Activated naive CD4-positive, alpha-beta T cell treated with Interleukin-2 at 50 U/mL for 16 hours (primary cell): ENCODE results near the gene ETS1.

ENCODE experiments used
- DNase-seq: peaks from one replicate; pipeline ENCODE4 v3.0.0-alpha.2; 2020

ETS1 gene

DNA sequence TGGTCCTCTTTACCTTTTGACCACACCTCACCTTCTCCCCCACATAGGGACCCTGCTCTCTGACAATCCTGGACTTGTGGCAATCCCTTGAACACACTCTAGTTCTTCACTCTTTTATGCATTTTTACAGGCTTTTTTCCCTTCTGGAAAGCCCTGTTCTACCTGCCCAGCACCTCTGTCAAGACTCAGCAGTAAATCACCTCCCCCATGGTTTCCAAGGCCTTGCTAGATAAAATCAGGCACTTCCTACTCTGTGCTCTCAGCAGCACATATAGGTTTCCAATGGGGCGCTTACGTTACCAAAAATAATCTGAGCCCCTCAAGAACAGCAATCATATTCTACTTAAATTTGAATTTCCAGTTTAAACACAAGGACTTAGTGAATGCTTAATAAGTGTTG lies 53.9 kb downstream of the ETS1 start:
- no peak for DNase-seq

DNA sequence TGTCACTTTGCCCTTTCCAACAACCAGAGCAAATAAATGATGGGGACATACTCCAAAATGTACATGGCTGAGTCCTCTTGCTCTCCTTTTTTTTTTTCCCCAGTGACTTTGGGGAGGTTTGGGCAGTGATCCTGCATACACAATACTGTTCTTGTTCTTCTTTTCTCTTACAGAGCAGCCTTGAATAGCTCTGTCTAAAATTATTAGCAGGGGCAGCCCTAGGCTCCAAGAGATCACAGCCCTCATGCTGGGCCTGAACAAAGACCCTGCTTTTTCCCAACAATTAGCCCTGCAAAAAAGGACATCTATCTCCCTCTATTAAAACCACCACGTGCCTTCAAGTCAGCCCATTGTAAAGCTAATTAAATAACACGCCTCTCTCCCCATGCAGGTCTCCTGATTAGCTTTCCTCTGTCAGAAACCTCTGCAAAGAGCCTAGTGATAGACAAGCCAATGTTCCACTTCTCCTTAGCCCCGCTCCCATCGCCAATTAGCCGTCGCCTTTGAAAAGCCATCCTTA lies 54.7 kb downstream of the ETS1 start:
- DNase-seq, result no peak

DNA sequence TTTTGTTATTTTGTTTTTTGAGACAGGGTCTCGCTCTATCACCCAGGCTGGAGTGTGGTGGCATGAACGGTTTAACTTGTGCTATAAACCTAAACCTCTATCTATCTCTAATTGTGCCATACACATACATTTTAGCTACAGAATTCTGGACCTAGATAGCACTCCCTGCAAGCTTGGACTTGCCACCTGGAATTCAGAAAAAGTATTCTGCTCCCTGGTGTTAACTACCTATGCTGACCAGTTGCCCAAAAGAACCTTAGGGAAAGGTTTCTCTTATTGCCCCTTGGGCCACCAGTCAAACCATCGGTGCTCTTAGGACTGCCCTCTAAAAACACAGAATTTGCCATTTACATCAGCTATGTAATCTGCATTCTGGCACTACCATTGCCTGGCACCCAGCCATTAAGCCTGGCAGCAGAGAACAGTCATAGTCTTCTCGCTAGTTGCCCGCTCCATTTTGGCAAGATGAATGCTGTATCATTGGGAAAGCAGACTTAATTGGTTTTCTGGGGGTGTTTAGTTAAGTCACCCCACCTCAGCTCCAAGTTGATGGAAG lies 55.3 kb downstream of the ETS1 start:
- no peak for DNase-seq

DNA sequence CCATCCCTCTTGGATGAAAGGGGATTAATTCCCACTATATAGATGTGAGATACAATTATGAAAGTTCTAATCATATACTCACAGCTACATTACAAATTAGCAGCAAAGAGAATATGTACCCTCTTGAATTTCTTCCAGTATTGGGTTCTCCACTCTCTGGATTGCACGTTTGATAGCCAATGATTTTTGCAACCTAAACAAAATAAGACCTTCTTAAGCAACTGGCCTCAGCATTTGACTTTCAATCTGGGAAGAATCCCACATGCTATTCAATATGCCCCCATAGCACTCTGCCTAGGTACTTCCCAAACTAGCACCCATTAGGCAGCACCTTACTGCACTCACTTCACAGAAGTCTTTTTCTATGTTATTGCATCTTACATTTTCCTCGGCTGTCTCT lies 55.8 kb downstream of the ETS1 start:
- no peak for DNase-seq

DNA sequence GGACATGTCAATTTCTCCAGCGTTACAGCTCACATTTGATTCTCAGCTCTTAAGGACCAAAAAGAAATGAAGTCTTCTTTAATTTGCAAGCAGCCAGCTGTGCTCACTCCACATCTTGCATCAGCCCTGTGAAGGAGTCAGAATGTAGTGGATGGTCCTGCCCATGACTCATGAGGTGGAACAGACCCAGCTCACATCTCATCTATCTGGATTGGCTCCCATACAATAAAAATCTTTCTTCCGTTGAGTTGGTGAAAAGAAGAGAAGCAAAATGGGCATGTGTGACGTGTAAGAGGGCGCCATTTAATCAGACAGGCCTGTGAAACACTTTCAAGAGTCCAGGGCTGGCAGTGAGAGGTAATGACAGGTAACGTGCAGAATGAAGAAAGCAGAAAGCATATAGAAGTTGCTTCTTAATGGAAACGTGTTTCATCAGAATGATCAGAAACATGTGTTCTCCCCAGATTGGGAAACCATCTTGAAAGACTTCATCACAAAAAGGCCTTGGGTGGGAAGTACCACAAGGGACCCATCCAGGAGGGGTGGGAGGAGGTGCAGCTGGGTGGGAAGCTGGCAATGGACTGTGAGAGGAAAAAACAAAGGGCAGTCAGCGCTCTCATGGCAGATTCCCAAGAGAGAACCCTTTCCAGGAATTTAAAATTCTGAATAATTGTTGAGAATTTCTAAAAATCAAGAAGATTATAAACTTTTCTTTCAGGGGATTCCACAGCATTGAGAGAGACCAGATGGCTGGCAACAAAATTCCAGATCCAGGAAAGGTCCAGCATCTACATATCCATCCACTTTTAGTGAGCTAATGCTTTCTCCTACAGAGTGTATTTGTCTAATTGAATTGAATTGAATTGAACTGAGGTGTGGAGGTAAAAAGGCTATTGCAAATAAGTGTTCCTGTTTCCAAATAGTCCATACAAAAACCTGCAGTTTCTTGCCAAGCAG lies 57.0 kb downstream of the ETS1 start:
- DNase-seq, result no peak

DNA sequence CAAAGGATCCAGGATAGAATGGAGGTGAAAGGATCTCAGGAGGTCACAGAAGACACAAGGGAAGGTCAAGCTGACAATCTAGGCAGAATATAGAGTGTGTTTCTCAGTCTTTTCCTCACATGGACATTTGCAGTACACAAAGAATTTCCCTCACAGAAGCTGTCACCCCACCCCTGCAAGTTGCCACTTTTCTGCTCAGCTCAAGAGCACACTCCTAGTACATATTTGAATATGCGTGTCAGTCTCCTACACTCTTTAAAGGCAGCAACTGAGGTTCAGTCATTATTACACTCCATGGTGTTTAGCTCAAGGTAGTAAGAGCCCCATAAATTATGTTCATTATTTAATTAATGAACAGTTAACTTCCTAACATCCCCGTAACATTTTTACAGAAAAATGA lies 59.1 kb downstream of the ETS1 start:
- DNase-seq, result no peak

DNA sequence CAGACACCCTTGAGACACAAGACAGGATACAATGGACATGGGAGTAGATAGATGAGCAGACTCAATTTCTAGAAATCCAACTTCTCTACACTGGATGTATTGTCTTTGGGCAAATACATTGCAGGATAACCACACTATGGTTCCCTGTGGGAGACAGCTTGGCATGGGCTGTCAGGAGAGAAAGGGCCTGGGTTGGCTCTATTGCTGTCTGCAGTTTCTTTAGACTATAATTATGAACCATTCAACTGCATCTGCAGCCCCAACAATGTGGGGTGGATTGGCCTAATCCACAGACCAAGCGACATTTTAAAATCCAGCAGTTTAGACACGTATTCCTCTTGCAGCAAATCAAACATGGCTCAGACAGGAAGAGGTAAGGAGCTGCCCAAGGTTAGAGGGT lies 60.3 kb downstream of the ETS1 start:
- DNase-seq, result no peak

DNA sequence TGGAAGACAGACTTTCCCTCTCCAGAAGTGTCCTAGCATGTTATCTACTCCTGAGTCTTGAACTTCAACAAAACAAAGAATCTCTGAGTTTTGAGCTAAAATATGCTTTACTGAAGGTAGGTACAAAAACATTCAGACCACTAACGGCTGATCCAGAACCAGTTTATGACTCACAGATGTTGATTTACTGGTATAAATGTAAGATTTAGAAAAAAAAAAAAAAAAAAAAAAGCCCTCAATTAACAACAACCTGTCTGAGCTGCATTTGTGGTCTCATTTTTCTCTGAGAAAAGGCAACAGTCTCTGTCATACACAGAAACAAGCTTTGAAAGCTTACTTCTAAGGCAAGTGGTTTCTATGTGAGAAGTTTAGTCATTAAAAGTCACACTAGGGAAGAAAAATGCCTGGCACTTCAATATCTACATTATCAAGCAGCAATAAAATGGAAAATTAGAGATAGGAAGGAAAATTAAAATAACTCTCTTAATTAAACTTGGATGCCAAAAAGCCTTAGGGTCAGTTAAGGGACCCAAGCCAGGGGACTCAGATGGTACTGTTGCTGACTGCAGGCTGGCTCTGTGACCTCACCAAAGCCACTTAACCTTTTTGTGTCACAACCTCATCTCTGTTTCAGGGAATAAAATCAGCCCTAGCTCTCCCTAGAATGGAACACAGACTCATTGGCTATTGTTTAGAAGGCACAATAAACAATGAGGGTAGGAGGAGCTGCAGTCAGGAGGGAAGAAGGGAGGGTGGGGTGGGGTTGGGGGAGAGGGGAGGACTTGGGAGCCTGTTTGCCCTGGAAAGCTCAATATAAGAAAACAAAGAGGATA lies 61.7 kb downstream of the ETS1 start:
- no peak for DNase-seq

DNA sequence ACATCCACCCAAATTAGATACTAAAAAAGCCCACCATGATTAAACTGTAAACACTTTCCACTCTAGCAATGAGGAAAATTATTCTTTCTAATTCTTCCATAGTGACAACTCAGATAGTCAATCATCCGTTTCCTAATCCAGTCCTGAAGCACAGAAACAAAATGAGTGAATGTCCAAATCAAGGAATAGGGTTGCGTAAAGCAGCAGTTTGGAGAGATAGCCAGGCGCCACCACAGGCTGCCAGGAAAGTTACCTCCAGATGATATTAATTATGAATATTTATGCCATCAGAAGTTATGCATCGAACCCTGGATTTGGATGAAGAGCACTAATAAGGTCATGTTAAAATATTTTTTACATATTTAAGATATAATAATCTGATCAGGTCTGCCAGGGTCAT lies 63.2 kb downstream of the ETS1 start:
- DNase-seq, result no peak

DNA sequence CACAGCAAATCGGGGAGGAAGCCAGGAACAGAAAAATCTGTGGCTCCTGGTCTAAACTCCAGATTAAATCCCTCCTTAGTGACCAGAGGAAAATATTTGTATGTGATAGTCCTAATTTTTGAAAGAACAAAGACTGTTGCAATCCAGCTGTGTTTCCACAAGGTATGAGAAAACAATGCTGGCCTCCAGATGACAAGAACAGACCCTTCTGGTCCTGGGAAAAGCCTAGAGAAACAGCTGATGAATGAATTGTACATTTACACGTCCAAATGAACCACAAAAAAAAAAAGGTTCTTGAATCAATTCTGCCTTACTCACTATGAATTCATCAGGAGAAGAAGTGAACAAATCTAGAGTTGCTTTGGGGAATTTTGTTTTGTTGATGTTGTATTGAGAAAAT lies 63.7 kb downstream of the ETS1 start:
- DNase-seq, result no peak

DNA sequence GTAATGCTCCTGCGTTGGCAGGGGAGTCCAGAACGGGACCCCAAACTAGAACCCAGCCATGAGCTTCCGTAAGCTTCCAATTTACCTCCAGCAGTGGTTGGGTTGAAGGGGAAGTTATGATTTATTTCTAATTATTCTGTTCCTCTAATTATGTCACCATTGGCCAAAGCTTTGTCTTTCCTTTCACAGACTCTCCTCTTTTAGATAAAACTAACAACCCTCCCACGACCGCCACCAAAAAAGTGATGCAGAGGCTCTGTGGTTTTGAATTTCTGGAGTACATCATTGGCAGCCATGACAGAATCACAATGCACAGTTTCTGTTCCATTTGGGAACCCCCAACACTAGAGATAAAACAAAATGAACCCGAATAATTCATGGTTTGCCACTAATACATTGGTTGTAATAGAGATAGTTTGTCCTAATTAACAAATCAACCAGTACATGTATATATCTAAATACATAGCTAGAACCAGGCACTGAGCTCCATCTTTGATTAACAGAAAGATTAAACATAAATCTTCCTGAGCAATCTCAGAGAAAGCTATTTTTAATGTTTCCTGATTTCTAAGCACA lies 64.3 kb downstream of the ETS1 start:
- DNase-seq, result peak; percentile 85

DNA sequence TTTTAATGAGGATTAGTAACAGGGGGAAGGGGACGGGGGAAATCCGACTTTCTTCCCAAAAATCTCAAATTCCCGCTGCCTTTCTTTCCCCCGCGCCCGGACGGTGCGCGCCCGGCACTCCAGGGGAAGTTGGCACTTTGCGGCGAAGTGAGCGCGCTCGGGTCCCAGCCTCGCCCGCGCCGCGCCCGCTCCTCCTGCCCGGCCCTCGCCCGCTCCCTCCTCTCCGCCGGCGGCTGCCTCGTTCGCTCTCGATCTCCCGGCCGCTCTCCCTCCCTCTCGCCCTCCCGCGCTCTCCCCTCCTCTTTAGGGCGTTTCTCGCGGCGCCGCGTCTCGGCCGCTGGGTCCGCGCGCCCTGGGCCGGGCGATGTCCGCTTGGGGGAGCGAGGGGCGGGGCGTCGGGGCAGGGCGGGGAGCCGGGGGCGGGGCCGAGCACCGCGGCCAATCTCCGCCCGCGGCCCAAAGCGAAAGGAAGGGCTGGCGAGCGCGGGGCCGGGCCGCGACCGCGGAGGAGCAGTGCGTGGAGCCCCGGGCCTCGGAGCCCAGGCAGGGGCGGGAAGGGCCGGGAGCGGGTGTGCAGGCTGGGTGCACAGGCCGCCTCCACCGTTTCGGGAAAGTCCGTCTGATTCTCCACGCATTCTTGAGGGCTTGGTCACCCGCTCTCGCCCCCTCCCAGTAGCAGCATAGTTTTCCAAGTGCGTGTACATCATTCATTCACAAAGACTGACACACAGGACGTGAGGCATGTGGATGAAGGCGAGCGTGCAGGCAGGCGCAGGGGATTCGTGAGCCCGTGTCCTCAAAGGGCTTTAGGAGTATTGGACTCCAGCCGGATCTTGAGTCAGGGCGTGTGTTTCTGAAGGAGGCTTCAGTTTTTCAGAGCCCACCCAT lies 65.1 kb downstream of the ETS1 start:
- peak; percentile 88 for DNase-seq

DNA sequence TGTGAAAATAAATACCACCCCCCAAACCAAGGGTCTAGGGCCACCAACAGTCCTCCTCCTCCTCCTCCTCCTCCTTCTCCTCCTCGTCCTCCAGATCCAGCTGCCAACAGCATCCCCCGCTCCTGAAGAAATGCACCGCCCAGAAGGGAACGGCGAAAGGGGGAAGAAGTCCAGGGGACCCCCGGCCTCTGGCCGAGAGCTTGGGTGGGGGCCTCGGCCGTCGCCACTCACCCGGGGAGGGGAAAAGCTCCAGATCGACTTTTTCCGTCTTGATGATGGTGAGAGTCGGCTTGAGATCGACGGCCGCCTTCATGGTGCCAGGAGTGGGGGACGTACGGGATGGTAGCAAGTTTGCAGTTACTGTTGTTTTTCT lies 65.7 kb downstream of the ETS1 start:
- DNase-seq, result peak; percentile 42

DNA sequence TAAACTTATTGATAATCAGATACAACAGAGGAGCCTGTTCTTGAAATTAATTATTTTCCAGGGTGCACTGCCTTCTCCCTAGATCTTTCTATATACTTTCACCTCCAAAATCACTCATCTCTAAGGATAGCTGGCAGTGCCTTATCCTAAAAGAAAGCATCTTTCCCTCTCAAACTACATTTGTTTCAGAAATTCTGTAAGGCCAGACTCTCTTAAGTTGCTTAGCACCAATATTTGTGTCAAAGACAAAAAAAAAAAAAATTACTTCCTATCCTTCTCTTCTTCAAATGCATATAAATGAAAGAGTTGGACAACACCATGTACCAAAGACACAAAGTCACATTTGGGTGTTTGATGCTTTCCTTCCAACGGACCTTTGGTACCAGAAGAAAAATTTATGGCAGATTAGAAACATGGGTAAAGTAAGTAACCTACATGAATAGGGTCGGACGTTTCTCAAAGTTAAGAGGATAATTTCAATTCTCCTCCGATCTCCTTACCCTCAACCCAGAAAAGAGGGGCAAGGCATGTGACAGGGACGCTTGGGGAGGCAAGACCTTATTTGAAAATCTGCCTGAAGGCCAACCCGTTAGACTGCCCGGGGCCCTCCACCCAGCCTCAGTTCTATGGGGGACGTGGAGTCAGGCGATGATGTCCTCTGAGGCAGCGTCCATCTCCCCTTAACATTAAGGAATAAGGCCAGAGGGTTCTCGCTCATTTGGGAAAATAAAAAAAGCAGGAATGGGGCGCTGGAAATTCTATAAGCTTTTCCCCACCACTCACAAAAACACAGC lies 66.3 kb downstream of the ETS1 start:
- DNase-seq, result no peak

DNA sequence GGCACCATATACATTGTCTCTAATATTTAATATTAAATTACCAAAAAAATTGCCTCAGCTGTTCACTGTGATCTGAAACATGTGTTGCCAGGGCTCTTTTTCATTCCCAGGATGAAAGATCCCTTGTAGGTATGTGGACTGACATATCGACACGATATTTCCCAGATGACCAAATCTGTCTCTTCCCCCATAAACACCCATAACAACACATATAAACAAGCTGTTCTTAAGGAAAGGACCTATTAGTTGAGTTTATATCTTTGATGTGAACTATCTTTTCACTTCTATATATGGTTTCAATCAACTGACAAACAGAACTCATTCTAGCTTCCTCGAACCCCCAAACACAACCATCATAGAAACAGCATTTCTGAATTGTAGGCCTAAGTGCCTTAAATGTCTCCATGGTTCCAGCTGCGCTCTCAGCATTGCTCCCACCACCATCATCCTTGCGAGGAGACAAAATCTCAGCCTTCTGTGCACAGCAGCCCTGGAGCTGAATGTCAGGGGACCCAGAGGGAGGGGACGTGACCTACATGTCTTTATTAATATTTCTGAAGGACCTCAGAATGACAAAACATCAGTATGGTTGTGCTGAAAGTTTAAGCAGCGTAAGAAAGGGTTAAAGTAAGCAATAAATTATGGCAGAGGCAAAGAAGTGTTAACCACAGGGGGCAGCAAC lies 67.0 kb downstream of the ETS1 start:
- DNase-seq, result no peak

DNA sequence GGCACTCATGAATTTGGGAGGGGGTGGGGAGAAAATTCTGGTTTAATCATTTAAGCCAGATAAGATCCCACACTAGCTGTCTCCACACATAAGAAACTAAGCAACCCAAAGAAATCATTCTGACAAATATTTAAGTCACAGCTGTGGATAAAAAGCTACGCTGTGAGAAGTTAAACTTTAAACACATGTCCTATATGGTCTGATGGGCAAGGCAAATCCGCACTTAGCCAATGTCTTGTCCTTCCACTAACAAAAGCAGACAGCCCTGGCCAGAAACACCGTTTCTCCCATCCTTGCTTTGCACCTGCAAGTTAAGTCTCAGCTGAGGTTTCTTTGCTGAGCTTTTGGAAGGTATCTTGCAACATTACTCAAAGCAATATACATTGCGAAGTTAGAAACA lies 68.0 kb downstream of the ETS1 start:
- no peak for DNase-seq

DNA sequence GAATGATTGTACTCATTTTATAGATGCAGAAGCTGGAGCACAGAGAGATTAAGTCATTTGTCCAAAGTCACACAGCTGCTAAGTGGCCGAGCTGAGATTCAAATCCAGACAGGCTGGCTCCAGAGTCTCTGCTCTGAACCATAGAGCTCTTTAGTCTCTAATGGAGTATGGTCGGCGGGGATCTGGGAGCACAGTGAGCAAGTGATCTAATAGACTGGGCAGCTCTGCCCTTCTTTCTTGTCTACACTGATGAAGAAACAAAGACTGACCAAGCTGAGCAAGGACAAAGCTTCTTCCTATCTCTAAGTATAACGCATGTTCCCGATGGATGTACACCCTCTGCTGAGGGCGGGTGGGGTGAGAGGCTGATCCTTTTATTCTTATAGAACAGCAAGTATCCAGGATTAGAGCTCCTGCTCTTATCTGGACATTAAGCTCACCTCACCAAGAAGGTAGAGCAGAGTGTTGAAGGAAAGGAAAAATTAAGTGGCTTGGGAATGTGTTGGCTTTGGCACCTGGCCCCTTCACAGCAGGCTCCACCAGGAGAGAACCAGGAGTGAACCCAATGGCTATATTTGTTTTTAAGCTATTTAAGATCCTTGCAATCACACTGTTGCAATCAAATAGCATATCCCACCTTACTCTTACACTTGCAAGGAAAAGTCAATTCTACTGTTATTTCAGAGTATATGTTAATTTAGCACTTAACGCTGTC lies 68.7 kb downstream of the ETS1 start:
- no peak for DNase-seq

DNA sequence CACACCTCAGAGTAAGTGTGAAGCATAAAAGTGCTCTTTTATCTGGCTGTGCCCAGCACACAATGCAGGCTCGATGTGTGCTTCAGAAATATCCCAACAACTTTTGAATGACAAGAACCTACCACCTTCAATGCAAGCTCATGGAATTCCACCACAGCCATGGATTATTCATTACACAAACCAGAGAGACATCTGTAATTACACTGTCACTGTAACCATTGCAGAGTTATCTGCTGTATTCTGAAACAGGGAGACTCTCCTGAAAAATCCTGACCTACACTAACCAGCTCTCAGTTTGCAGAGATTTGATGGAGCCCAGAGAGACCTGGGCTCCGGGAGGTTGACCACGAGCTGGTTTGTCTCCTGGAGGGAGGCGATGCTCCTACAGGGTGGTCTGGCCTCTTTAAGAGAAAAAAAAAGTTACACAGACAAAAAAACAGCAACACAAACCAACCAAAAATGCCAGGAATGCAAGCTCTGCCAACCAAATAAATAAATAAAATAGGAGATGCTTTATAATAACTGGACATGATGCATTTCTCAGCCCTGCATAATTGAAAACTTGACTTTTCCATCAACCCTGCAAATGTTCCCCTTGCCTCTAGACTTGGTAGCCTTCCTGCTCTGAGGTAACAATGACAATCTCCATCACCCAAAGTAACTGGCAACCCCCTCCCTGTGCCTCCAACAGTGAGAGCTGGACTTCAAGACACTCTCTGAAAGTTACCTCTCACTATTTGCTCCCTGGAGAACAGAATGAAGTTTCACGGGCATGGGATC lies 69.7 kb downstream of the ETS1 start:
- no peak for DNase-seq

DNA sequence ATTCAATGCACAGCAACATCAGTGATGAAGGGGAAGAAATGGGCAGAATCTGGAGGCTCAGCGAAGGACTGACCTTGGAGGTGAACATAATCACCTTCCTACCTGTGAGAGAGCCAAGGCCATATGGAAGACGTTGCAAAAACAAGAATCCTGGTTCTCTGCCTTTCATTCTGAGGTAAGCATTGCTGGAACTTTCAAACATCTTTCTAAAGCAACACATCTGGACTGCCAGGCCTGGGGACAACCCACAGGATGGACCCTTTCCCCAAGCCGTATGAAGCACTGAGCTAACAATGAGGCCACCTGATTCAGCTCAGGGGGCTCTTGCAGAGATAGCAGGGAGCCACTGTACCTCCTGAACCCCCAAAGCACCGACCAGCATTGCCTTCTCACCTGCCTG lies 70.5 kb downstream of the ETS1 start:
- no peak for DNase-seq
